Measurements from ENCODE around the gene AMHR2. TPM values are rescaled to one million over a fixed set of nuclear protein-coding genes. Genes with fewer than 3 reads are reported as not detected.
A peak's percentile ranks its signal among the peaks of the same experiment; 100 is the strongest.
"Not testable (repeated sequence)": the region's sequence is repeated elsewhere in the genome, so short reads cannot be mapped to it uniquely, and the experiment has no call there.

AMHR2 gene
- polyA plus RNA-seq, 4 donors: 0.04 to 12.9 (median 0.81) TPM; not detected in 1

- 96 to 99% (median 96%) methylated on average over 9 of the region's 9 CpGs for WGBS, 3 donors
- not testable (repeated sequence) for H3K27ac ChIP-seq (ENCODE audit: low read depth in 1 of 3, low read length in 2 of 3); H3K4me1 ChIP-seq (ENCODE audit: control insufficient read depth in 3 of 3, insufficient read depth in 2 of 3, low read depth in 1 of 3, low read length in 2 of 3); H3K9me3 ChIP-seq (ENCODE audit: control insufficient read depth in 2 of 2, insufficient read depth in 1 of 2, low read depth in 1 of 2, low read length in 1 of 2); FAIRE-seq; H3K4me3 ChIP-seq (ENCODE audit: low read depth in 1 of 3, low read length in 3 of 3); H3K27me3 ChIP-seq (ENCODE audit: control insufficient read depth in 3 of 3, insufficient read depth in 3 of 3, low read length in 3 of 3); H3K36me3 ChIP-seq (ENCODE audit: control insufficient read depth in 3 of 3, insufficient read depth in 2 of 3, low read depth in 1 of 3, low read length in 3 of 3); DNase-seq
Measured at GRCh38 chr12:53435326-53435725, 11.7 kb downstream of the AMHR2 start.

- not testable (repeated sequence) for H3K9me3 ChIP-seq (ENCODE audit: control insufficient read depth in 2 of 2, insufficient read depth in 1 of 2, low read depth in 1 of 2, low read length in 1 of 2); DNase-seq; H3K4me3 ChIP-seq (ENCODE audit: low read depth in 1 of 3, low read length in 3 of 3); H3K36me3 ChIP-seq (ENCODE audit: control insufficient read depth in 3 of 3, insufficient read depth in 2 of 3, low read depth in 1 of 3, low read length in 3 of 3); FAIRE-seq; H3K4me1 ChIP-seq (ENCODE audit: control insufficient read depth in 3 of 3, insufficient read depth in 2 of 3, low read depth in 1 of 3, low read length in 2 of 3); H3K27me3 ChIP-seq (ENCODE audit: control insufficient read depth in 3 of 3, insufficient read depth in 3 of 3, low read length in 3 of 3); H3K27ac ChIP-seq (ENCODE audit: low read depth in 1 of 3, low read length in 2 of 3)
Measured at GRCh38 chr12:53439582-53439981, 15.9 kb downstream of the AMHR2 start.

GRCh38 chr12:53441040-53441833 lies 17.6 kb downstream of the AMHR2 start, which contains the start of gene PRR13:
TSS of gene PRR13 (plus strand) at chr12:53441734. CDS start at chr12:53442715, 981 bp downstream.
- H3K36me3 ChIP-seq (ENCODE audit: control insufficient read depth in 3 of 3, insufficient read depth in 2 of 3, low read depth in 1 of 3, low read length in 3 of 3): peaks cover 1 to 20% (median 7%) of the 10 kb centered on the region in 3 donors
- peak within 1 kb of the TSS; percentile 80 to 82 (median 81) for H3K4me3 ChIP-seq (ENCODE audit: low read depth in 1 of 3, low read length in 3 of 3)
- no peaks in the 10 kb centered on the region for H3K27me3 ChIP-seq (ENCODE audit: control insufficient read depth in 3 of 3, insufficient read depth in 3 of 3, low read length in 3 of 3)
- peaks cover 0 to 9% (median 0%) of the 10 kb centered on the region in 3 donors for H3K4me1 ChIP-seq (ENCODE audit: control insufficient read depth in 3 of 3, insufficient read depth in 2 of 3, low read depth in 1 of 3, low read length in 2 of 3)
- FAIRE-seq: no peak
- WGBS, 3 donors: 0 to 2% (median 2%) methylated on average over 31 of the region's 31 CpGs
- H3K27ac ChIP-seq (ENCODE audit: low read depth in 1 of 3, low read length in 2 of 3): peak within 1 kb of the TSS; percentile 92 to 98 (median 96)
- no peaks in the 10 kb centered on the region for H3K9me3 ChIP-seq (ENCODE audit: control insufficient read depth in 2 of 2, insufficient read depth in 1 of 2, low read depth in 1 of 2, low read length in 1 of 2)
- peak; percentile 99 to 100 for DNase-seq

GRCh38 chr12:53443955-53444354 lies 20.3 kb downstream of the AMHR2 start:
- FAIRE-seq: no peak
- peaks cover 0 to 9% (median 0%) of the 10 kb centered on the region in 3 donors for H3K4me1 ChIP-seq (ENCODE audit: control insufficient read depth in 3 of 3, insufficient read depth in 2 of 3, low read depth in 1 of 3, low read length in 2 of 3)
- no peaks in the 10 kb centered on the region for H3K27me3 ChIP-seq (ENCODE audit: control insufficient read depth in 3 of 3, insufficient read depth in 3 of 3, low read length in 3 of 3)
- H3K36me3 ChIP-seq (ENCODE audit: control insufficient read depth in 3 of 3, insufficient read depth in 2 of 3, low read depth in 1 of 3, low read length in 3 of 3): peaks cover 7 to 41% (median 9%) of the 10 kb centered on the region in 3 donors
- peak; percentile 83 to 96 for DNase-seq
- H3K9me3 ChIP-seq (ENCODE audit: control insufficient read depth in 2 of 2, insufficient read depth in 1 of 2, low read depth in 1 of 2, low read length in 1 of 2): no peaks in the 10 kb centered on the region
- 12 to 70% (median 37%) methylated on average over 3 to 4 of the region's 4 CpGs for WGBS, 3 donors
- H3K4me3 ChIP-seq (ENCODE audit: low read depth in 1 of 3, low read length in 3 of 3): peak overlapping the region in 1 of 3 donors; percentile 80
- H3K27ac ChIP-seq (ENCODE audit: low read depth in 1 of 3, low read length in 2 of 3): peak overlapping the region; percentile 35 to 71 (median 43)

GRCh38 chr12:53444593-53445325 lies 21.1 kb downstream of the AMHR2 start:
- not testable (repeated sequence) for H3K27me3 ChIP-seq (ENCODE audit: control insufficient read depth in 3 of 3, insufficient read depth in 3 of 3, low read length in 3 of 3); FAIRE-seq; H3K4me1 ChIP-seq (ENCODE audit: control insufficient read depth in 3 of 3, insufficient read depth in 2 of 3, low read depth in 1 of 3, low read length in 2 of 3); H3K9me3 ChIP-seq (ENCODE audit: control insufficient read depth in 2 of 2, insufficient read depth in 1 of 2, low read depth in 1 of 2, low read length in 1 of 2)
- peak overlapping the region in 2 of 3 donors; percentile 62 to 68 for H3K27ac ChIP-seq (ENCODE audit: low read depth in 1 of 3, low read length in 2 of 3)
- H3K4me3 ChIP-seq (ENCODE audit: low read depth in 1 of 3, low read length in 3 of 3): peak overlapping the region in 2 of 3 donors; percentile 14 to 35
- DNase-seq: peak in 1 of 2 donors; percentile 59
- peaks cover 7 to 46% (median 9%) of the 10 kb centered on the region in 3 donors for H3K36me3 ChIP-seq (ENCODE audit: control insufficient read depth in 3 of 3, insufficient read depth in 2 of 3, low read depth in 1 of 3, low read length in 3 of 3)
- 56 to 79% (median 65%) methylated on average over 11 of the region's 11 CpGs for WGBS, 3 donors

GRCh38 chr12:53450936-53451335 lies 27.3 kb downstream of the AMHR2 start:
- Histone ChIP-seq H3K4me1 (ENCODE audit: control insufficient read depth in 3 of 3, insufficient read depth in 2 of 3, low read depth in 1 of 3, low read length in 2 of 3) (peaks cover 0 to 16% (median 4%) of the 10 kb centered on the region in 3 donors), H3K9me3 (ENCODE audit: control insufficient read depth in 2 of 2, insufficient read depth in 1 of 2, low read depth in 1 of 2, low read length in 1 of 2) (no peaks in the 10 kb centered on the region), H3K36me3 (ENCODE audit: control insufficient read depth in 3 of 3, insufficient read depth in 2 of 3, low read depth in 1 of 3, low read length in 3 of 3) (peaks cover 11 to 36% (median 19%) of the 10 kb centered on the region in 3 donors), H3K4me3 (ENCODE audit: low read depth in 1 of 3, low read length in 3 of 3) (no peak overlapping the region), H3K27me3 (ENCODE audit: control insufficient read depth in 3 of 3, insufficient read depth in 3 of 3, low read length in 3 of 3) (no peaks in the 10 kb centered on the region), H3K27ac (ENCODE audit: low read depth in 1 of 3, low read length in 2 of 3) (no peak overlapping the region)
- 93 to 95% (median 93%) methylated on average over 7 of the region's 7 CpGs for WGBS, 3 donors
- FAIRE-seq (no peak), DNase-seq (no peak)

GRCh38 chr12:53451661-53452158 lies 28.1 kb downstream of the AMHR2 start, which contains the start of gene PCBP2:
TSS of gene PCBP2 (plus strand) at chr12:53452102. CDS start at chr12:53454801, 2,699 bp downstream.
- peaks cover 17 to 38% (median 18%) of the 10 kb centered on the region in 3 donors for H3K36me3 ChIP-seq (ENCODE audit: control insufficient read depth in 3 of 3, insufficient read depth in 2 of 3, low read depth in 1 of 3, low read length in 3 of 3)
- peak; percentile 99 to 100 for DNase-seq
- no peaks in the 10 kb centered on the region for H3K9me3 ChIP-seq (ENCODE audit: control insufficient read depth in 2 of 2, insufficient read depth in 1 of 2, low read depth in 1 of 2, low read length in 1 of 2)
- H3K27me3 ChIP-seq (ENCODE audit: control insufficient read depth in 3 of 3, insufficient read depth in 3 of 3, low read length in 3 of 3): no peaks in the 10 kb centered on the region
- H3K27ac ChIP-seq (ENCODE audit: low read depth in 1 of 3, low read length in 2 of 3): peak within 1 kb of the TSS; percentile 93 to 98 (median 96)
- WGBS, 3 donors: 0% methylated on average over 24 to 32 of the region's 32 CpGs
- H3K4me1 ChIP-seq (ENCODE audit: control insufficient read depth in 3 of 3, insufficient read depth in 2 of 3, low read depth in 1 of 3, low read length in 2 of 3): peaks cover 0 to 18% (median 4%) of the 10 kb centered on the region in 3 donors
- peak; percentile 59 for FAIRE-seq
- H3K4me3 ChIP-seq (ENCODE audit: low read depth in 1 of 3, low read length in 3 of 3): peak within 1 kb of the TSS; percentile 89 to 98 (median 97)

Data from small intestine (tissue), 7 donors.